Endothelial cell of umbilical vein (primary cell): ENCODE data around the gene NCL. TPM values are rescaled to one million over a fixed set of nuclear protein-coding genes. Genes with fewer than 3 reads are reported as not detected.

Experiments used
- BruUV-seq: library from RNA; stranded (reverse); fragments of 400-500 nt; replicated peaks from 2 replicates; lab custom pipeline; 2021; lab: Mats Ljungman, UMichigan
- CTCF ChIA-PET: fragments of 300-600, 350-600 bp; sonication (Branson Sonifier 250); formaldehyde crosslinking; loops from one replicate; lab custom pipeline; 2021; ENCODE audit warnings: antibody characterized with exemption, inconsistent platforms; lab: Charles Lee
- POLR2A ChIA-PET: fragments of 300-600, 350-600 bp; sonication (Branson Sonifier 250); formaldehyde crosslinking; loops from one replicate; lab custom pipeline; 2021; ENCODE audit warnings: antibody characterized with exemption, inconsistent platforms; lab: Charles Lee
- DNase-seq: peaks from one replicate; pipeline ENCODE4 v3.0.0-alpha.2; 2011; ENCODE audit warnings: low read depth, low spot score
- FAIRE-seq: peaks from 2 replicates; lab custom pipeline; 2011; peaks lifted over from hg19 to GRCh38; lab: Jason Lieb, UNC
- H2AFZ ChIP-seq: 2 replicates; pipeline ENCODE4 v1.6.0; 2012; ENCODE audit warnings: low read depth, low read length, control low read depth, inconsistent platforms
- H3K27ac ChIP-seq: 2 replicates; pipeline ENCODE4 v1.5.1; 2011; ENCODE audit warnings: low read depth, mild to moderate bottlenecking, control low read depth, low read length, moderate library complexity; ENCODE audit not compliant: insufficient read depth
- H3K27me3 ChIP-seq, 2 experiments: 2 replicates each; pipeline versions ENCODE4 v1.6.0 to v1.6.1; 2011; ENCODE audit warnings: low read length in 2 of 2, mixed read lengths in 1 of 2; ENCODE audit not compliant: control insufficient read depth in 2 of 2, insufficient read depth in 2 of 2
- H3K36me3 ChIP-seq, 2 experiments: 2 replicates in 1 of 2; 3 replicates in 1 of 2; pipeline ENCODE4 v1.5.1; 2011; ENCODE audit warnings: low read length in 2 of 2, mild to moderate bottlenecking in 1 of 2, moderate library complexity in 1 of 2; ENCODE audit not compliant: control insufficient read depth in 2 of 2, insufficient read depth in 2 of 2; ENCODE audit errors: extremely low read depth in 1 of 2
- H3K4me1 ChIP-seq: 3 replicates; pipeline ENCODE4 v1.5.1; 2011; ENCODE audit warnings: mild to moderate bottlenecking, low read length; ENCODE audit not compliant: control insufficient read depth, insufficient read depth; ENCODE audit errors: extremely low read depth
- H3K4me2 ChIP-seq: 2 replicates; pipeline ENCODE4 v1.6.1; 2011; ENCODE audit warnings: low read length, control low read depth, mixed read lengths; ENCODE audit not compliant: insufficient read depth
- H3K4me3 ChIP-seq, 3 experiments: fragments of 200-600 bp in 1 of 3; sonication (generic), shearing (Covaris generic) in 1 of 3; replicated peaks in 1 of 3; 2 replicates each; pipeline ENCODE4 v1.5.1; 2011 to 2016; ENCODE audit warnings: control low read depth in 3 of 3, low read length in 3 of 3, mild to moderate bottlenecking in 2 of 3, inconsistent platforms in 1 of 3, low read depth in 1 of 3, moderate library complexity in 1 of 3; ENCODE audit not compliant: insufficient read depth in 1 of 3
- H3K79me2 ChIP-seq: 2 replicates; pipeline ENCODE4 v1.6.0; 2012; ENCODE audit warnings: low read length, inconsistent platforms; ENCODE audit not compliant: control insufficient read depth, insufficient read depth
- H3K9ac ChIP-seq: replicated peaks from 2 replicates; pipeline ENCODE3; 2011; ENCODE audit warnings: low read length, control low read depth; ENCODE audit not compliant: insufficient read depth; ENCODE audit errors: extremely low read depth
- H3K9me1 ChIP-seq: replicated peaks from 3 replicates; pipeline ENCODE4 v1.6.0; 2011; ENCODE audit warnings: mild to moderate bottlenecking, low read length; ENCODE audit not compliant: control insufficient read depth, insufficient read depth; ENCODE audit errors: extremely low read depth
- H3K9me3 ChIP-seq: replicated peaks from 2 replicates; pipeline ENCODE4 v1.5.1; 2012; ENCODE audit warnings: low read length, inconsistent platforms; ENCODE audit not compliant: control insufficient read depth, insufficient read depth
- H4K20me1 ChIP-seq: replicated peaks from 2 replicates; pipeline ENCODE3; 2011; ENCODE audit warnings: mild to moderate bottlenecking, low read length; ENCODE audit not compliant: control insufficient read depth, insufficient read depth; ENCODE audit errors: extremely low read depth
- CTCF ChIP-seq, 2 donors: IDR thresholded peaks; 1 replicate in 1 of 2; 2 replicates in 1 of 2; pipeline ENCODE4 v1.5.1; 2011; ENCODE audit warnings: low read length in 2 of 2, mild to moderate bottlenecking in 2 of 2, moderate library complexity in 2 of 2, control low read depth in 1 of 2, inconsistent platforms in 1 of 2, low read depth in 1 of 2; ENCODE audit not compliant: insufficient read depth in 1 of 2; ENCODE audit errors: extremely low read depth in 1 of 2
- EZH2 ChIP-seq: IDR thresholded peaks from 2 replicates; pipeline ENCODE4 v1.6.1; 2012; ENCODE audit warnings: borderline replicate concordance, low read depth, mild to moderate bottlenecking, moderate library complexity, low read length, inconsistent platforms; ENCODE audit not compliant: severe bottlenecking
- FOS ChIP-seq: IDR thresholded peaks from 2 replicates; pipeline ENCODE4 v1.6.1; 2011; ENCODE audit warnings: mild to moderate bottlenecking, low read length, moderate library complexity, borderline replicate concordance; ENCODE audit not compliant: insufficient read depth
- GATA2 ChIP-seq: IDR thresholded peaks from 2 replicates; pipeline ENCODE4 v1.7.0; 2011; ENCODE audit warnings: low read depth, mild to moderate bottlenecking, moderate library complexity, mixed read lengths, low read length; ENCODE audit not compliant: insufficient read length, insufficient read depth
- JUN ChIP-seq: IDR thresholded peaks from 2 replicates; pipeline ENCODE4 v1.6.1; 2011; ENCODE audit warnings: borderline replicate concordance, low read depth; ENCODE audit not compliant: insufficient read length, insufficient read depth
- MAX ChIP-seq: IDR thresholded peaks from 2 replicates; pipeline ENCODE4 v1.6.1; 2011; ENCODE audit not compliant: insufficient read depth, insufficient read length
- MYC ChIP-seq: IDR thresholded peaks from one replicate; pipeline ENCODE4 v1.6.1; 2011; ENCODE audit warnings: mild to moderate bottlenecking, low read depth, low read length
- POLR2A ChIP-seq: IDR thresholded peaks from 2 replicates; pipeline ENCODE4 v1.6.1; 2012; ENCODE audit warnings: low read depth, mild to moderate bottlenecking, control low read depth, low read length
- POLR2AphosphoS5 ChIP-seq: IDR thresholded peaks from 2 replicates; pipeline ENCODE4 v1.6.1; 2012; ENCODE audit warnings: low read depth, mild to moderate bottlenecking, control low read depth, low read length, moderate library complexity; ENCODE audit not compliant: insufficient read depth
- dilution Hi-C: fragments of 300-500 bp; cut with MboI; formaldehyde crosslinking; loops from one replicate; pipeline ENCODE4 v1.15.0; 2019; ENCODE audit warnings: low sequenced_read_pairs; ENCODE audit not compliant: extremely low pct_ligation_motif_present
- intact Hi-C: fragments of 100-400 bp; cut with micrococcal nuclease; formaldehyde crosslinking; loops from one replicate; pipeline ENCODE4 v1.10.0; 2022
- polyA plus RNA-seq, 4 experiments: library from polyadenylated mRNA; depleted of rRNA in 3 of 4; stranded (reverse) in 3 of 4; unstranded in 1 of 4; fragments of >200 nt; gene quantifications; 2 replicates each; pipeline versions ENCODE4 v1.2.1 to v1.2.3, GENCODE V29; 2011 to 2012; ENCODE audit warnings: missing spikeins in 1 of 4
- total RNA-seq: library from RNA; stranded (reverse); gene quantifications from 2 replicates; pipeline ENCODE4 v1.2.3, GENCODE V29; 2021

The NCL gene
- total and polyA plus RNA-seq, 2 donors (not counting 3 experiments of a cell fraction or from before 2014, with no cell fraction given): 35.3 to 708 TPM

- no peaks in the 10 kb centered on the region for H3K9me3 ChIP-seq
- POLR2A ChIA-PET: interaction anchor here (0.6 to 2.9 kb wide), 11 partner anchors 11 to 361 kb away, joined by 3 to 50 read pairs (median 6); partner anchors contain the start of gene ARMC9
- intact Hi-C loops: loop anchor here (2.0 to 5.0 kb wide), 4 partner anchors 18 to 202 kb away; no protein-coding TSS in a partner anchor
- TSS peak; percentile 87 for BruUV-seq
- H3K4me2 ChIP-seq: peak overlapping the region; percentile 82
- H3K27me3 ChIP-seq: no peaks in the 10 kb centered on the region
- H3K4me3 ChIP-seq: peak overlapping the region; percentile 57 to 99 (median 93)
- peaks cover 20% of the 10 kb centered on the region for H3K4me1 ChIP-seq
- H3K27ac ChIP-seq: peak overlapping the region; percentile 79
- no peaks in the 10 kb centered on the region for H3K9me1 ChIP-seq
- peaks cover 46% of the 10 kb centered on the region for H3K79me2 ChIP-seq
- TF ChIP-seq FOS (no peak), MAX (no peak), GATA2 (no peak), MYC (no peak), CTCF (IDR thresholded peaks at IDR 0.05; ENCODE audit: extremely low read depth in 1 of 2, insufficient read depth in 1 of 2, low read depth in 1 of 2, low read length in 2 of 2) (no peak), EZH2 (no peak), JUN (no peak), POLR2A (peak; percentile 68), POLR2AphosphoS5 (peak; percentile 82)
- peak overlapping the region; percentile 89 for H3K9ac ChIP-seq
- peak; percentile 99 for FAIRE-seq
- peaks cover 13% of the 10 kb centered on the region for H4K20me1 ChIP-seq
- no peak for DNase-seq
- dilution Hi-C loops: loop anchor here (25.0 kb wide), 1 partner anchor 378 kb away; no protein-coding TSS in a partner anchor
- H2AFZ ChIP-seq: peak overlapping the region; percentile 77
- peaks cover 18 to 27% of the 10 kb centered on the region in 2 experiments for H3K36me3 ChIP-seq
- CTCF ChIA-PET: interaction anchor here (0.8 to 5.3 kb wide), 13 partner anchors 12 to 477 kb away, joined by 3 to 53 read pairs (median 3); no protein-coding TSS in a partner anchor
These were observed 574 bp upstream of the NCL start for GRCh38 chr2:231464576-231465540.
